HCT116 (cell line): Measurements from ENCODE around the gene ITPKB.

Source experiments
- CTCF ChIP-seq, 3 experiments: fragments of 200-600 bp in 1 of 3; sonication (generic) in 1 of 3; IDR thresholded peaks in 2 of 3; conservative IDR thresholded peaks in 1 of 3; 2 replicates each; pipeline ENCODE4 v1.5.1; 2012 to 2017; ENCODE audit warnings: low read depth in 2 of 3, low read length in 2 of 3, antibody characterized with exemption in 1 of 3, borderline replicate concordance in 1 of 3, control low read depth in 1 of 3, mild to moderate bottlenecking in 1 of 3, mixed read lengths in 1 of 3, mixed run types in 1 of 3, moderate library complexity in 1 of 3; ENCODE audit not compliant: insufficient read depth in 1 of 3
- POLR2A ChIP-seq: IDR thresholded peaks from 2 replicates; pipeline ENCODE4 v1.7.0; 2011; ENCODE audit warnings: borderline replicate concordance; ENCODE audit not compliant: insufficient read depth, insufficient read length; ENCODE audit errors: extremely low read depth

GRCh38 chr1:226599636-226600238, 139.3 kb downstream of the ITPKB start:
- TF ChIP-seq CTCF (IDR thresholded peaks at IDR 0.05 in 2 of 3, conservative IDR thresholded peaks at IDR 0.05 in 1 of 3; ENCODE audit: borderline replicate concordance in 1 of 3, insufficient read depth in 1 of 3, low read depth in 2 of 3, low read length in 2 of 3) (no peak), POLR2A (no peak)
